A673 (cell line): Measurements from ENCODE around the gene LRP6. TPM values are rescaled to one million over a fixed set of nuclear protein-coding genes. Genes with fewer than 3 reads are reported as not detected.

Experiments used
- BruUV-seq: library from RNA; stranded (reverse); fragments of 400-500 nt; replicated peaks from 2 replicates; lab custom pipeline; 2021; lab: Mats Ljungman, UMichigan
- CTCF ChIA-PET: fragments of 300-600 bp; sonication (Branson Sonifier 250); formaldehyde crosslinking; loops from one replicate; lab custom pipeline; 2022; ENCODE audit warnings: antibody characterized with exemption; lab: Charles Lee
- POLR2A ChIA-PET: fragments of 300-600 bp; sonication (Branson Sonifier 250); formaldehyde crosslinking; loops from one replicate; lab custom pipeline; 2022; ENCODE audit warnings: antibody characterized with exemption; ENCODE audit not compliant: low non-redundant PET; lab: Charles Lee
- DNase-seq: peaks from one replicate; pipeline ENCODE4 v3.0.0-alpha.2; 2015; ENCODE audit warnings: low spot score
- H3K27ac ChIP-seq: fragments of 200-600 bp; sonication (generic); 2 replicates; pipeline ENCODE4 v1.5.1; 2016; ENCODE audit warnings: mixed run types, low read depth, mild to moderate bottlenecking, mixed read lengths, antibody characterized with exemption, low read length; ENCODE audit not compliant: poor library complexity, severe bottlenecking
- H3K27me3 ChIP-seq: fragments of 200-600 bp; sonication (generic); replicated peaks from 2 replicates; pipeline ENCODE4 v1.6.1; 2017; ENCODE audit warnings: mixed run types, low read depth, mild to moderate bottlenecking, mixed read lengths, antibody characterized with exemption, low read length; ENCODE audit not compliant: insufficient read depth, poor library complexity
- H3K36me3 ChIP-seq: fragments of 200-600 bp; sonication (generic); 2 replicates; pipeline ENCODE4 v1.6.1; 2016; ENCODE audit warnings: mixed run types, mild to moderate bottlenecking, mixed read lengths, antibody characterized with exemption, low read length; ENCODE audit not compliant: insufficient read depth, poor library complexity, severe bottlenecking
- H3K4me1 ChIP-seq: fragments of 200-600 bp; sonication (generic); 2 replicates; pipeline ENCODE4 v1.6.1; 2017; ENCODE audit warnings: mixed run types, mild to moderate bottlenecking, mixed read lengths, antibody characterized with exemption, low read length; ENCODE audit not compliant: insufficient read depth, poor library complexity, severe bottlenecking
- H3K4me3 ChIP-seq: fragments of 200-600 bp; sonication (generic); 2 replicates; pipeline ENCODE4 v1.5.1; 2016; ENCODE audit warnings: low read depth, mixed run types, mild to moderate bottlenecking, mixed read lengths, low read length; ENCODE audit not compliant: poor library complexity, severe bottlenecking
- H3K9me3 ChIP-seq: fragments of 200-600 bp; sonication (generic); 2 replicates; pipeline ENCODE4 v1.6.1; 2016; ENCODE audit warnings: mixed run types, low read depth, mild to moderate bottlenecking, mixed read lengths, antibody characterized with exemption, low read length; ENCODE audit not compliant: poor library complexity, severe bottlenecking
- CTCF ChIP-seq: fragments of 300-800, 200-600 bp; sonication (generic); conservative IDR thresholded peaks from 2 replicates; pipeline ENCODE4 v1.5.1; 2017; ENCODE audit warnings: low read depth, mild to moderate bottlenecking, antibody characterized with exemption, low read length, moderate library complexity, mixed read lengths
- EZH2 ChIP-seq: fragments of 200-600 bp; sonication (generic); IDR thresholded peaks from 2 replicates; pipeline ENCODE4 v1.6.1; 2017; ENCODE audit warnings: borderline replicate concordance, low read depth, mild to moderate bottlenecking, mixed read lengths, antibody characterized with exemption, low read length; ENCODE audit not compliant: poor library complexity, severe bottlenecking
- intact Hi-C: fragments of 100-400 bp; cut with micrococcal nuclease; formaldehyde crosslinking; loops from one replicate; pipeline ENCODE4 v1.10.0; 2022; ENCODE audit not compliant: unreplicated experiment
- total RNA-seq: library from RNA; stranded (reverse); gene quantifications from 2 replicates; pipeline ENCODE4 v1.2.3, GENCODE V29; 2021

Gene LRP6
- total RNA-seq, 1 experiment from 2014 or later: 97.4 TPM

GRCh38 chr12:12206776-12207388 lies 60.0 kb downstream of the LRP6 start:
- ChIA-PET CTCF (no interaction called here), POLR2A (no interaction called here)
- H3K4me1 ChIP-seq: peaks cover 69% of the 10 kb centered on the region
- intact Hi-C loops: no loop called here
- peaks cover 4% of the 10 kb centered on the region for H3K36me3 ChIP-seq
- H3K27me3 ChIP-seq: no peaks in the 10 kb centered on the region
- no peak overlapping the region for H3K4me3 ChIP-seq
- DNase-seq: no peak
- TF ChIP-seq EZH2: no peak
- TF ChIP-seq CTCF: no peak
- BruUV-seq: no TSS peak
- H3K27ac ChIP-seq: no peak overlapping the region
- H3K9me3 ChIP-seq: no peaks in the 10 kb centered on the region

- no peak for TF ChIP-seq EZH2
- peak; percentile 43 for TF ChIP-seq CTCF
- no peak overlapping the region for H3K4me3 ChIP-seq
- peaks cover 6% of the 10 kb centered on the region for H3K9me3 ChIP-seq
- POLR2A ChIA-PET: no interaction called here
- DNase-seq: peak; percentile 56
- peak overlapping the region; percentile 27 for H3K27ac ChIP-seq
- peaks cover 44% of the 10 kb centered on the region for H3K4me1 ChIP-seq
- intact Hi-C loops: no loop called here
- peaks cover 42% of the 10 kb centered on the region for H3K36me3 ChIP-seq
- CTCF ChIA-PET: no interaction called here
- no peaks in the 10 kb centered on the region for H3K27me3 ChIP-seq
- no TSS peak for BruUV-seq
These were observed 64.1 kb downstream of the LRP6 start for GRCh38 chr12:12202747-12203146.

GRCh38 chr12:12202105-12202504 lies 64.7 kb downstream of the LRP6 start:
- peaks cover 41% of the 10 kb centered on the region for H3K4me1 ChIP-seq
- ChIA-PET POLR2A (no interaction called here), CTCF (no interaction called here)
- H3K9me3 ChIP-seq: peaks cover 13% of the 10 kb centered on the region
- H3K36me3 ChIP-seq: peaks cover 49% of the 10 kb centered on the region
- intact Hi-C loops: no loop called here
- no peaks in the 10 kb centered on the region for H3K27me3 ChIP-seq
- H3K4me3 ChIP-seq: no peak overlapping the region
- no TSS peak for BruUV-seq
- TF ChIP-seq CTCF (no peak), EZH2 (no peak)
- no peak for DNase-seq
- no peak overlapping the region for H3K27ac ChIP-seq
